K562 (cell line): ENCODE measurements around the gene TIFAB. TPM values are rescaled to one million over a fixed set of nuclear protein-coding genes. Genes with fewer than 3 reads are reported as not detected.
A peak's percentile ranks its signal among the peaks of the same experiment; 100 is the strongest.

Source experiments
- ATAC-seq: fragments of 200-7000 bp; cut with Tn5 transposase; 3 replicates; pipeline ENCODE4 v1.9.1; 2020; ENCODE audit warnings: moderate library complexity
- BruUV-seq: library from RNA; stranded (reverse); fragments of 400-500 nt; replicated peaks from 2 replicates; lab custom pipeline; 2021; lab: Mats Ljungman, UMichigan
- CTCF ChIA-PET: fragments of 300-600 bp; formaldehyde crosslinking; extraction: SDS; loops from one replicate; lab custom pipeline; 2021; ENCODE audit warnings: low intra/inter-chr PET ratio; lab: Yijun Ruan, JAX
- POLR2A ChIA-PET: fragments of 300-600, 350-650 bp; sonication (Branson Sonifier 250); formaldehyde crosslinking; extraction: SDS; loops from one replicate; lab custom pipeline; 2021; ENCODE audit warnings: antibody characterized with exemption, inconsistent platforms; lab: Yijun Ruan, JAX
- DNase-seq, 4 experiments: peaks; one replicate each; pipeline versions ENCODE4 v3.0.0 to v3.0.0-alpha.2; 2011 to 2018; ENCODE audit warnings: low spot score in 3 of 4, mixed read lengths in 3 of 4; ENCODE audit errors: extremely low read depth in 1 of 4
- FAIRE-seq: peaks from 2 replicates; lab custom pipeline; 2011; peaks lifted over from hg19 to GRCh38; lab: Jason Lieb, UNC
- H2AFZ ChIP-seq: 2 replicates; pipeline ENCODE4 v1.6.0; 2011; ENCODE audit warnings: low read depth, low read length, control low read depth, inconsistent platforms
- H3K27ac ChIP-seq: fragments of 200-600 bp; 3 replicates; pipeline ENCODE4 v1.8.0; 2011; ENCODE audit warnings: low read depth, mild to moderate bottlenecking, control low read depth, inconsistent platforms, low read length, moderate library complexity, mixed read lengths; ENCODE audit errors: extremely low read depth
- H3K27me3 ChIP-seq, 2 experiments: fragments of 300-600 bp in 1 of 2; 2 replicates in 1 of 2; 3 replicates in 1 of 2; pipeline versions ENCODE4 v1.6.0 to v1.8.0; 2011; ENCODE audit warnings: inconsistent platforms in 2 of 2, low read length in 2 of 2, mild to moderate bottlenecking in 1 of 2, mixed read lengths in 1 of 2, moderate library complexity in 1 of 2; ENCODE audit not compliant: control insufficient read depth in 2 of 2, insufficient read depth in 2 of 2
- H3K36me3 ChIP-seq: fragments of 300-600 bp; 3 replicates; pipeline ENCODE4 v1.8.0; 2011; ENCODE audit warnings: mild to moderate bottlenecking, low read length, inconsistent platforms; ENCODE audit not compliant: control insufficient read depth, insufficient read depth
- H3K4me1 ChIP-seq, 2 experiments: fragments of 200-600 bp in 1 of 2; replicated peaks in 1 of 2; 2 replicates in 1 of 2; 3 replicates in 1 of 2; pipeline versions ENCODE4 v1.5.1 to v1.8.0; 2011; ENCODE audit warnings: inconsistent platforms in 2 of 2, low read length in 2 of 2, mild to moderate bottlenecking in 1 of 2, mixed read lengths in 1 of 2, moderate library complexity in 1 of 2; ENCODE audit not compliant: control insufficient read depth in 2 of 2, insufficient read depth in 2 of 2
- H3K4me2 ChIP-seq: 2 replicates; pipeline ENCODE4 v1.6.1; 2011; ENCODE audit warnings: low read length, control low read depth, inconsistent platforms, mixed read lengths; ENCODE audit not compliant: insufficient read depth
- H3K4me3 ChIP-seq: fragments of 200-600 bp; sonication (generic), shearing (Covaris generic); 2 replicates; pipeline ENCODE4 v1.5.1; 2016; ENCODE audit warnings: control low read depth, inconsistent platforms
- H3K79me2 ChIP-seq: fragments of 200-600 bp; 3 replicates; pipeline ENCODE4 v1.8.0; 2011; ENCODE audit warnings: low read length, inconsistent platforms; ENCODE audit not compliant: control insufficient read depth, insufficient read depth
- H3K9ac ChIP-seq, 2 experiments: 2 replicates each; pipeline versions ENCODE4 v1.6.0 to v1.6.1; 2011; ENCODE audit warnings: low read depth in 2 of 2, low read length in 2 of 2, control low read depth in 1 of 2, inconsistent platforms in 1 of 2, mild to moderate bottlenecking in 1 of 2, mixed read lengths in 1 of 2; ENCODE audit not compliant: insufficient read depth in 1 of 2
- H3K9me1 ChIP-seq: one replicate; pipeline ENCODE4 v1.6.0; 2011; ENCODE audit warnings: inconsistent platforms, mild to moderate bottlenecking, low read length, moderate library complexity; ENCODE audit not compliant: control insufficient read depth, insufficient read depth
- H3K9me3 ChIP-seq: replicated peaks from 2 replicates; pipeline ENCODE4 v1.5.1; 2011; ENCODE audit warnings: low read depth, low read length, inconsistent platforms; ENCODE audit not compliant: control insufficient read depth, insufficient read depth
- H4K20me1 ChIP-seq: replicated peaks from 2 replicates; pipeline ENCODE4 v1.6.1; 2011; ENCODE audit warnings: low read length, inconsistent platforms, mixed read lengths; ENCODE audit not compliant: control insufficient read depth, insufficient read depth
- ATF7 ChIP-seq: fragments of 450-650 bp; IDR thresholded peaks from 2 replicates; pipeline ENCODE4 v1.7.1; 2014; ENCODE audit warnings: mild to moderate bottlenecking, moderate library complexity
- ESRRA ChIP-seq: fragments of 450-650 bp; IDR thresholded peaks from 2 replicates; pipeline ENCODE4 v1.6.1; 2014; ENCODE audit warnings: low read depth, mild to moderate bottlenecking, moderate library complexity, borderline replicate concordance
- FOXJ2 ChIP-seq: fragments of 200-800 bp; sonication (Bioruptor generic); IDR thresholded peaks from 2 replicates; pipeline ENCODE4 v1.6.1; 2016; ENCODE audit warnings: missing genetic modification characterization, missing compliant biosample characterization
- FOXK1 ChIP-seq: sonication (generic); formaldehyde crosslinking; IDR thresholded peaks from 2 replicates; pipeline ENCODE4 v1.8.0; 2022; ENCODE audit warnings: missing genetic modification reagents, mild to moderate bottlenecking, borderline replicate concordance
- HCFC1 ChIP-seq: IDR thresholded peaks from 2 replicates; pipeline ENCODE4 v1.6.1; 2012; ENCODE audit warnings: low read depth, low read length, improper control_type of control experiment
- KLF10 ChIP-seq: fragments of 250-450 bp; sonication (Bioruptor Pico); IDR thresholded peaks from 2 replicates; pipeline ENCODE4 v1.6.1; 2021; ENCODE audit warnings: matching md5 sums
- NKRF ChIP-seq: fragments of 450-650 bp; IDR thresholded peaks from 2 replicates; pipeline ENCODE4 v1.6.1; 2016; ENCODE audit warnings: borderline replicate concordance
- RBM25 ChIP-seq: fragments of 200-400 bp; formaldehyde crosslinking; IDR thresholded peaks from 2 replicates; pipeline ENCODE4 v1.6.1; 2018; ENCODE audit warnings: low read length, low read depth, moderate library complexity; ENCODE audit not compliant: severe bottlenecking
- SLC30A9 ChIP-seq: fragments of 250-450 bp; sonication (Bioruptor Pico); IDR thresholded peaks from 2 replicates; pipeline ENCODE4 v1.8.0; 2022; ENCODE audit warnings: mild to moderate bottlenecking, moderate library complexity
- TRIM24 ChIP-seq, 2 experiments: fragments of 450-650 bp; IDR thresholded peaks; 2 replicates each; pipeline ENCODE4 v1.6.1; 2016
- ZBTB1 ChIP-seq: sonication (generic); formaldehyde crosslinking; IDR thresholded peaks from 2 replicates; pipeline ENCODE4 v1.8.1; 2023; ENCODE audit warnings: missing genetic modification reagents, low read depth, mild to moderate bottlenecking, borderline replicate concordance
- WGBS: fragments of 100-300 bp; shearing (Covaris generic); methylation state at CpG from one replicate; pipeline ENCODE4 v1.1.6; 2016; ENCODE audit warnings: low coverage, mixed read lengths; ENCODE audit not compliant: insufficient coverage; ENCODE audit errors: missing lambda C conversion rate; 5-methylcytosine and 5-hydroxymethylcytosine counted together
- in situ Hi-C: fragments of 300-500 bp; cut with MboI; formaldehyde crosslinking; loops from 4 replicates; pipeline ENCODE4 v1.15.0; 2018; ENCODE audit warnings: inconsistent platforms, mixed read lengths
- intact Hi-C: fragments of 100-400 bp; cut with micrococcal nuclease; formaldehyde crosslinking; loops from 2 replicates; pipeline ENCODE4 v1.14.2; 2022
- polyA plus RNA-seq, 8 experiments: library from polyadenylated mRNA; depleted of rRNA in 4 of 8; stranded (reverse) in 5 of 8; unstranded in 3 of 8; fragments of >200 nt; fragmentation: Nextera tagmentation in 2 of 8; fragmentation: Illumina TruSeq in 1 of 8; extraction: Ambion mirVana in 2 of 8; extraction: Trizol in 1 of 8; gene quantifications; 2 replicates each; pipeline versions ENCODE4 v1.2.1 to v1.2.3, GENCODE V29; 2011 to 2014; ENCODE audit warnings: inconsistent platforms in 1 of 8, missing spikeins in 1 of 8
- total RNA-seq, 7 experiments: library from RNA; depleted of rRNA in 6 of 7; stranded (reverse); fragments of >200 nt in 6 of 7; fragmentation: Illumina TruSeq in 2 of 7; extraction: Trizol in 2 of 7; gene quantifications; 2 replicates each; pipeline versions ENCODE4 v1.2.1 to v1.2.3, GENCODE V29; 2011 to 2021; ENCODE audit warnings: low replicate concordance in 1 of 7
- TF ChIP-seq, protein P1 (sequence below): fragments of 450-650 bp; IDR thresholded peaks from 2 replicates; pipeline ENCODE4 v1.6.1; 2014; ENCODE audit warnings: low read depth, mild to moderate bottlenecking, moderate library complexity, borderline replicate concordance

The TIFAB gene
- total and polyA plus RNA-seq, 9 of the 15 experiments (the other 6 are each of a cell fraction or from before 2014, with no cell fraction given) = not detected

- Histone ChIP-seq H2AFZ (no peak overlapping the region), H3K9me3 (no peaks in the 10 kb centered on the region), H3K4me1 (peaks cover 29 to 41% of the 10 kb centered on the region in 2 experiments), H4K20me1 (no peaks in the 10 kb centered on the region), H3K27me3 (no peaks in the 10 kb centered on the region; a peak in 2 of 5 replicates), H3K36me3 (no peaks in the 10 kb centered on the region), H3K4me3 (no peak overlapping the region), H3K9ac (no peak overlapping the region; a peak in 1 of 4 replicates), H3K9me1 (peaks cover 9% of the 10 kb centered on the region), H3K27ac (no peak overlapping the region), H3K4me2 (no peak overlapping the region), H3K79me2 (no peaks in the 10 kb centered on the region; the same call in 2 of the 3 replicates)
- CTCF ChIA-PET = no interaction called here
- FAIRE-seq = no peak
- 19% methylated on average over 1 of the region's 1 CpG for WGBS
- BruUV-seq = no TSS peak
- in situ Hi-C loops (no loop called here), intact Hi-C loops (no loop called here)
- no peak for ATAC-seq
- DNase-seq = no peak
- TF ChIP-seq FOXJ2 (tag) (no peak), TRIM24 (IDR thresholded peaks at IDR 0.05) (no peak), FOXK1 (CRISPR knock-in tag) (0 out of 2 replicates have a peak, but pooled peaks have one; percentile 37), KLF10 (CRISPR knock-in tag) (no peak), RBM25 (peak; percentile 80)
- POLR2A ChIA-PET = interaction anchor here (1.1 kb wide), 1 partner anchor 10 kb away, joined by 3 read pairs; no protein-coding TSS in a partner anchor
These were observed 31.1 kb upstream of the TIFAB start for GRCh38 chr5:135483254-135483653.

GRCh38 chr5:135482381-135482933 is 30.3 kb upstream of the TIFAB start:
- H3K4me3 ChIP-seq = no peak overlapping the region
- TF ChIP-seq, protein P1, sequence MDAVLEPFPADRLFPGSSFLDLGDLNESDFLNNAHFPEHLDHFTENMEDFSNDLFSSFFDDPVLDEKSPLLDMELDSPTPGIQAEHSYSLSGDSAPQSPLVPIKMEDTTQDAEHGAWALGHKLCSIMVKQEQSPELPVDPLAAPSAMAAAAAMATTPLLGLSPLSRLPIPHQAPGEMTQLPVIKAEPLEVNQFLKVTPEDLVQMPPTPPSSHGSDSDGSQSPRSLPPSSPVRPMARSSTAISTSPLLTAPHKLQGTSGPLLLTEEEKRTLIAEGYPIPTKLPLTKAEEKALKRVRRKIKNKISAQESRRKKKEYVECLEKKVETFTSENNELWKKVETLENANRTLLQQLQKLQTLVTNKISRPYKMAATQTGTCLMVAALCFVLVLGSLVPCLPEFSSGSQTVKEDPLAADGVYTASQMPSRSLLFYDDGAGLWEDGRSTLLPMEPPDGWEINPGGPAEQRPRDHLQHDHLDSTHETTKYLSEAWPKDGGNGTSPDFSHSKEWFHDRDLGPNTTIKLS = no peak
- TF ChIP-seq SLC30A9 (CRISPR knock-in tag) = no peak
- no peak for TF ChIP-seq ZBTB1
- TF ChIP-seq ESRRA = no peak
- no peak for TF ChIP-seq HCFC1
- TF ChIP-seq NKRF = no peak
- TF ChIP-seq ATF7 = peak; percentile 24; the same call in 1 of the 2 replicates

More at GRCh38 chr5:135482381-135482933, 30.3 kb upstream of the TIFAB start:
- DNase-seq (peak; percentile 57 to 62 (median 60)), FAIRE-seq (no peak), ATAC-seq (peak; percentile 64)
- H3K9me3 ChIP-seq = no peaks in the 10 kb centered on the region
- H3K9me1 ChIP-seq = peaks cover 9% of the 10 kb centered on the region
- H3K36me3 ChIP-seq = no peaks in the 10 kb centered on the region
- POLR2A ChIA-PET = interaction anchor here (0.6 to 1.2 kb wide), 6 partner anchors 8 to 358 kb away, joined by 3 to 5 read pairs (median 3); no protein-coding TSS in a partner anchor
- no peaks in the 10 kb centered on the region; a peak in 1 of 5 replicates for H3K27me3 ChIP-seq
- in situ Hi-C loops (no loop called here), intact Hi-C loops (no loop called here)
- no peaks in the 10 kb centered on the region for H4K20me1 ChIP-seq
- CTCF ChIA-PET = no interaction called here
- no peaks in the 10 kb centered on the region; the same call in 2 of the 3 replicates for H3K79me2 ChIP-seq
- peak overlapping the region; percentile 71; the same call in 2 of the 3 replicates for H3K27ac ChIP-seq
- BruUV-seq = no TSS peak
- 41% methylated on average over 9 of the region's 9 CpGs for WGBS
- H3K4me2 ChIP-seq = peak overlapping the region; percentile 72
- H2AFZ ChIP-seq = peak overlapping the region; percentile 64
- H3K4me1 ChIP-seq = peaks cover 36 to 49% of the 10 kb centered on the region in 2 experiments
- H3K9ac ChIP-seq = peak overlapping the region in 1 of 2 experiments; percentile 16; a peak in 1 of 4 replicates
